IMR-90 (cell line): ENCODE results near the gene PLCH1. TPM values are rescaled to one million over a fixed set of nuclear protein-coding genes. Genes with fewer than 3 reads are reported as not detected.

ENCODE experiments used
- ATAC-seq: fragments of 200-7000 bp; cut with Tn5 transposase; 2 replicates; pipeline ENCODE4 v1.9.1; 2020; ENCODE audit warnings: low read depth, mild to moderate bottlenecking, moderate library complexity
- BruUV-seq: library from RNA; stranded (reverse); fragments of 400-500 nt; replicated peaks from 2 replicates; lab custom pipeline; 2021; lab: Mats Ljungman, UMichigan
- CTCF ChIA-PET: fragments of 300-600 bp; formaldehyde crosslinking; extraction: SDS; loops from one replicate; lab custom pipeline; 2021; ENCODE audit warnings: antibody characterized with exemption; lab: Yijun Ruan, JAX
- POLR2A ChIA-PET: fragments of 300-600 bp; sonication (Branson Sonifier 250); formaldehyde crosslinking; loops from one replicate; lab custom pipeline; 2022; ENCODE audit warnings: antibody characterized with exemption; ENCODE audit not compliant: unreplicated experiment; lab: Charles Lee
- DNase-seq: peaks from one replicate; pipeline ENCODE4 v3.0.0; 2013
- H2AFZ ChIP-seq: replicated peaks from 2 replicates; pipeline ENCODE3; 2013; ENCODE audit warnings: low read length, mild to moderate bottlenecking; ENCODE audit not compliant: poor library complexity
- H2AK5ac ChIP-seq: 2 replicates; pipeline ENCODE4 v1.6.1; 2013; ENCODE audit warnings: low read depth, low read length, inconsistent platforms
- H2AK9ac ChIP-seq: replicated peaks from 2 replicates; pipeline ENCODE3; 2013; ENCODE audit warnings: mild to moderate bottlenecking, low read depth, low read length, moderate library complexity; ENCODE audit not compliant: poor library complexity
- H2BK120ac ChIP-seq: 2 replicates; pipeline ENCODE4 v1.6.1; 2013; ENCODE audit warnings: low read depth, low read length, inconsistent platforms
- H2BK15ac ChIP-seq: 3 replicates; pipeline ENCODE4 v1.6.1; 2013; ENCODE audit warnings: low read depth, low read length, inconsistent platforms
- H2BK20ac ChIP-seq: 2 replicates; pipeline ENCODE4 v1.6.1; 2013; ENCODE audit warnings: low read depth, mild to moderate bottlenecking, inconsistent platforms, low read length, moderate library complexity
- H2BK5ac ChIP-seq: 2 replicates; pipeline ENCODE4 v1.6.1; 2013; ENCODE audit warnings: mild to moderate bottlenecking, low read depth, low read length, inconsistent platforms; ENCODE audit not compliant: poor library complexity, severe bottlenecking
- H3K14ac ChIP-seq: replicated peaks from 2 replicates; pipeline ENCODE4 v1.6.1; 2013; ENCODE audit warnings: low read depth, low read length, inconsistent platforms
- H3K18ac ChIP-seq: 2 replicates; pipeline ENCODE4 v1.6.1; 2013; ENCODE audit warnings: low read depth, low read length, control low read depth
- H3K23ac ChIP-seq: 2 replicates; pipeline ENCODE4 v1.6.1; 2013; ENCODE audit warnings: low read depth, low read length, inconsistent platforms
- H3K27ac ChIP-seq: 2 replicates; pipeline ENCODE4 v1.5.1; 2013; ENCODE audit warnings: mild to moderate bottlenecking, control low read depth, low read length; ENCODE audit not compliant: insufficient read depth
- H3K27me3 ChIP-seq: 2 replicates; pipeline ENCODE4 v1.6.1; 2013; ENCODE audit warnings: low read length; ENCODE audit not compliant: control insufficient read depth, insufficient read depth
- H3K36me3 ChIP-seq: 2 replicates; pipeline ENCODE4 v1.6.1; 2013; ENCODE audit warnings: low read length, mixed read lengths; ENCODE audit not compliant: control insufficient read depth, insufficient read depth
- H3K4ac ChIP-seq: 2 replicates; pipeline ENCODE4 v1.6.1; 2013; ENCODE audit warnings: low read depth, low read length, inconsistent platforms
- H3K4me1 ChIP-seq: 2 replicates; pipeline ENCODE4 v1.6.1; 2013; ENCODE audit warnings: low read length, mixed read lengths; ENCODE audit not compliant: control insufficient read depth, insufficient read depth
- H3K4me2 ChIP-seq: 2 replicates; pipeline ENCODE4 v1.6.1; 2013; ENCODE audit warnings: low read depth, mild to moderate bottlenecking, control low read depth, low read length, moderate library complexity
- H3K4me3 ChIP-seq: 2 replicates; pipeline ENCODE4 v1.5.1; 2013; ENCODE audit warnings: low read depth, mild to moderate bottlenecking, control low read depth, low read length, moderate library complexity; ENCODE audit not compliant: insufficient read depth
- H3K56ac ChIP-seq: 2 replicates; pipeline ENCODE4 v1.6.1; 2013; ENCODE audit warnings: low read length, inconsistent platforms; ENCODE audit not compliant: insufficient read depth; ENCODE audit errors: extremely low read depth
- H3K79me1 ChIP-seq, 2 experiments: 2 replicates each; pipeline ENCODE4 v1.6.1; 2013; ENCODE audit warnings: low read length in 2 of 2, inconsistent platforms in 1 of 2, low read depth in 1 of 2
- H3K9ac ChIP-seq: 2 replicates; pipeline ENCODE4 v1.6.1; 2013; ENCODE audit warnings: low read depth, low read length, control low read depth
- H3K9me1 ChIP-seq: 2 replicates; pipeline ENCODE4 v1.6.1; 2013; ENCODE audit warnings: low read length, inconsistent platforms; ENCODE audit not compliant: insufficient read depth
- H3K9me3 ChIP-seq: 2 replicates; pipeline ENCODE4 v1.6.1; 2013; ENCODE audit warnings: low read length; ENCODE audit not compliant: control insufficient read depth, insufficient read depth
- H4K20me1 ChIP-seq: 2 replicates; pipeline ENCODE4 v1.6.1; 2013; ENCODE audit warnings: low read length, inconsistent platforms; ENCODE audit not compliant: insufficient read depth
- H4K5ac ChIP-seq: 2 replicates; pipeline ENCODE4 v1.6.1; 2013; ENCODE audit warnings: mild to moderate bottlenecking, low read depth, low read length, control low read depth
- H4K8ac ChIP-seq, 2 experiments: 2 replicates each; pipeline ENCODE4 v1.6.1; 2013; ENCODE audit warnings: low read depth in 2 of 2, low read length in 2 of 2, control low read depth in 1 of 2, inconsistent platforms in 1 of 2
- H4K91ac ChIP-seq: 2 replicates; pipeline ENCODE4 v1.6.1; 2013; ENCODE audit warnings: low read depth, low read length, inconsistent platforms; ENCODE audit not compliant: insufficient read depth
- CTCF ChIP-seq: conservative IDR thresholded peaks from 2 replicates; pipeline ENCODE4 v1.5.1; 2012; ENCODE audit warnings: mild to moderate bottlenecking, low read depth, low read length, improper control_type of control experiment
- MAFK ChIP-seq: IDR thresholded peaks from 2 replicates; pipeline ENCODE4 v1.6.1; 2012; ENCODE audit warnings: low read depth, low read length, improper control_type of control experiment
- RAD21 ChIP-seq: IDR thresholded peaks from 2 replicates; pipeline ENCODE4 v1.6.1; 2012; ENCODE audit warnings: low read length, improper control_type of control experiment
- RCOR1 ChIP-seq: IDR thresholded peaks from 2 replicates; pipeline ENCODE4 v1.6.1; 2012; ENCODE audit warnings: mild to moderate bottlenecking, low read length, improper control_type of control experiment; ENCODE audit not compliant: insufficient replicate concordance
- WGBS, 2 experiments: methylation state at CpG; one replicate each; pipeline versions ENCODE4 v1.1.5 to v1.1.7; 2013; ENCODE audit warnings: missing lambda C conversion rate in 2 of 2; ENCODE audit not compliant: insufficient read length in 1 of 2; ENCODE audit errors: extremely low coverage in 2 of 2; 5-methylcytosine and 5-hydroxymethylcytosine counted together
- dilution Hi-C: fragments of 300-500 bp; cut with HindIII; formaldehyde crosslinking; loops from one replicate; pipeline ENCODE4 v1.14.3; 2018; ENCODE audit warnings: low sequenced_read_pairs; ENCODE audit not compliant: unreplicated experiment
- in situ Hi-C: fragments of 300-500 bp; cut with MboI; formaldehyde crosslinking; loops from 3 replicates; pipeline ENCODE4 v1.14.3; 2019; ENCODE audit warnings: low sequenced_read_pairs, inconsistent platforms, mixed read lengths
- intact Hi-C: fragments of 100-400 bp; cut with micrococcal nuclease; formaldehyde crosslinking; loops from 2 replicates; pipeline ENCODE4 v1.10.0; 2022
- polyA plus RNA-seq, 3 experiments: library from polyadenylated mRNA; depleted of rRNA; stranded (reverse); fragments of >200 nt; gene quantifications; 2 replicates each; pipeline ENCODE4 v1.2.3, GENCODE V29; 2012; ENCODE audit warnings: low replicate concordance in 1 of 3
- total RNA-seq: library from RNA; depleted of rRNA; stranded (reverse); fragments of >200 nt; gene quantifications from 2 replicates; pipeline ENCODE4 v1.2.3, GENCODE V29; 2012
- TF ChIP-seq, protein P1 (sequence below): fragments of 150-350 bp; IDR thresholded peaks from 2 replicates; pipeline ENCODE4 v1.6.1; 2016; ENCODE audit warnings: low read depth, mild to moderate bottlenecking, low read length, moderate library complexity, borderline replicate concordance

The PLCH1 gene
- total and polyA plus RNA-seq, 2 of the 4 experiments (the other 2 are of a cell fraction): not detected

- H3K27ac ChIP-seq: no peak overlapping the region
- no peak overlapping the region for H3K18ac ChIP-seq
- DNase-seq: no peak
- no peaks in the 10 kb centered on the region for H3K36me3 ChIP-seq
- TF ChIP-seq RAD21 (no peak), RCOR1 (no peak), CTCF (no peak), MAFK (no peak)
- TF ChIP-seq, protein P1, sequence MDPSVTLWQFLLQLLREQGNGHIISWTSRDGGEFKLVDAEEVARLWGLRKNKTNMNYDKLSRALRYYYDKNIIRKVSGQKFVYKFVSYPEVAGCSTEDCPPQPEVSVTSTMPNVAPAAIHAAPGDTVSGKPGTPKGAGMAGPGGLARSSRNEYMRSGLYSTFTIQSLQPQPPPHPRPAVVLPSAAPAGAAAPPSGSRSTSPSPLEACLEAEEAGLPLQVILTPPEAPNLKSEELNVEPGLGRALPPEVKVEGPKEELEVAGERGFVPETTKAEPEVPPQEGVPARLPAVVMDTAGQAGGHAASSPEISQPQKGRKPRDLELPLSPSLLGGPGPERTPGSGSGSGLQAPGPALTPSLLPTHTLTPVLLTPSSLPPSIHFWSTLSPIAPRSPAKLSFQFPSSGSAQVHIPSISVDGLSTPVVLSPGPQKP: no peak
- no peak overlapping the region for H3K9ac ChIP-seq
- H3K9me3 ChIP-seq: peaks cover 4% of the 10 kb centered on the region; the same call in 1 of the 2 replicates
- no peak overlapping the region for H2BK5ac ChIP-seq
- no peaks in the 10 kb centered on the region for H3K9me1 ChIP-seq
- POLR2A ChIA-PET: no interaction called here
- no peak overlapping the region for H4K5ac ChIP-seq
- H2AK9ac ChIP-seq: no peak overlapping the region
- H2BK20ac ChIP-seq: no peak overlapping the region
- ATAC-seq: no peak
- H3K27me3 ChIP-seq: no peaks in the 10 kb centered on the region
- no TSS peak for BruUV-seq
- no peak overlapping the region for H2BK15ac ChIP-seq
- H3K4me1 ChIP-seq: no peaks in the 10 kb centered on the region
- no peak overlapping the region for H4K91ac ChIP-seq
- H2AK5ac ChIP-seq: no peak overlapping the region
- no peaks in the 10 kb centered on the region for H3K79me1 ChIP-seq
- H3K4ac ChIP-seq: no peak overlapping the region
- no peak overlapping the region for H2BK120ac ChIP-seq
- H3K23ac ChIP-seq: no peak overlapping the region
- H3K4me3 ChIP-seq: no peak overlapping the region
- intact Hi-C loops: no loop called here
- no peak overlapping the region for H3K56ac ChIP-seq
- dilution Hi-C loops: no loop called here
- no peak overlapping the region for H3K14ac ChIP-seq
- CTCF ChIA-PET: no interaction called here
- H3K4me2 ChIP-seq: no peak overlapping the region
- WGBS, 2 experiments: 33% methylated on average over 1 of the region's 2 CpGs; no CpG with 5 or more reads in 1 of the 2 experiments
- in situ Hi-C loops: no loop called here
- no peak overlapping the region for H2AFZ ChIP-seq
- no peak overlapping the region for H4K8ac ChIP-seq
- no peaks in the 10 kb centered on the region for H4K20me1 ChIP-seq
Measured at GRCh38 chr3:155516439-155516838, 228.4 kb downstream of the PLCH1 start.
